HG02798 (cell line): ENCODE data around the gene LRFN5.
"Not testable (repeated sequence)": the region's sequence is repeated elsewhere in the genome, so short reads cannot be mapped to it uniquely, and the experiment has no call there.

Experiments
- ATAC-seq: cut with Tn5 transposase; IDR thresholded peaks from one replicate; pipeline ENCODE4 v1.9.1; 2021; ENCODE audit warnings: mild to moderate bottlenecking; ENCODE audit not compliant: unreplicated experiment, poor library complexity

The LRFN5 gene

DNA sequence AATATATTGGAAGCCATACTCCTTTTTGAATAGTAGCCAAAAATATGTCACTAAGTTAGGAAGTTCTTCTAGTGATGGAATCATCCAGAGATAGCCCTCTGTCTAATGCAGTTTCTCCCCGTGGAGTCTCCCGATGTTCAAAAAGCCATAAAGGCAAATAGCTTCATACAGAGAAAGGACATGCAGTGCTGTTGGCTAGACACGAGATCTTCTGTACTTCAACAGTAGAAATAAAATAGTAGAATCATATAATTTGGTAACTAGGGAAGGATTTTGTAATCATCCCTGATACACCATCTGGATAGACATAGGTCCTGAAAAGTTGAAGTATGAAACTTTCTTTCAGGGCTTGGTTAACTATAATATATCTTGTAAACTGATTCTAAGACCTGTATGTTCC, 27.6 kb downstream of the LRFN5 start:
- no peak for ATAC-seq

- no peak for ATAC-seq
Observed at GRCh38 chr14:41636492-41637392, 30.1 kb downstream of the LRFN5 start.

- ATAC-seq, result no peak
Observed at GRCh38 chr14:41641690-41642089, 35.0 kb downstream of the LRFN5 start.

GRCh38 chr14:41642367-41642766, 35.7 kb downstream of the LRFN5 start:
- ATAC-seq, result no peak

- ATAC-seq, result no peak
Observed at GRCh38 chr14:41642789-41643188, 36.1 kb downstream of the LRFN5 start.

DNA sequence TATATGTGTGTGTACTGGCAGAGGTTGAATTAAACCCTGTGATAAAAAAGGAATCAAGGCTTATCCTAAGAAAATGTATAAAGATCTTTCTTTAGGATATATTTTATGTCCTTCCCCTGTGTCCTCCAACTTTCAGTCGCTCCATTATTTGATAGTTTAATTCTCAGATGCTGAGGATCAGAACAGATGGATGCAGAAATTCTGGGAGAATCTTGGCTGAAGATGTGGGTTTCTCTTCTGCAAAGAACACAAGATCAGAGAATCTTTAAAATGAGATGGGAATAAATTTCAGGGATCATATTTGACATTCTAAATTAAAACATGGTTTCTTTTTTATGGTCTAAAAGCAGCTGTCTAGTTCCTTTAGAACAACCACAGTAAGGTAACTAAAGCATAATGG, 37.9 kb downstream of the LRFN5 start:
- no peak for ATAC-seq

DNA sequence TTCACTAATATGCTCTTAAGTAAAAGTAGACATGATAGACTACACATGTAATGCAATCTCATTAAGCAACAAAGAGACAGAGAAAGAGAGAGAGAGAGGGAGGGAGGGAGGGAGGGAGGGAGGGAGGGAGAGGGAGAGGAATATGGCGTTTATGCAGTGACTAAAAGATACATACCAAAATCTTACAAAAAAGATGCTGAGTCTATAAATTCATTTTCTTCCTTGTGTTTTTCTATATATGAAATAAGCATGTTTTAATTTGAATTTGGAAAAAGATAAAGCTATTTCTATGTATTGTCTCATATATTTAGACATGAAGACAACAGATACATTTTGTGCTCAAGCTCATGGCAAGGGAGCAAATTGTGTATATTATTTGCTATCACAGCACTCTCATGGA, 44.1 kb downstream of the LRFN5 start:
- no peak for ATAC-seq

- ATAC-seq, result no peak
Observed at GRCh38 chr14:41654196-41654595, 47.5 kb downstream of the LRFN5 start.

DNA sequence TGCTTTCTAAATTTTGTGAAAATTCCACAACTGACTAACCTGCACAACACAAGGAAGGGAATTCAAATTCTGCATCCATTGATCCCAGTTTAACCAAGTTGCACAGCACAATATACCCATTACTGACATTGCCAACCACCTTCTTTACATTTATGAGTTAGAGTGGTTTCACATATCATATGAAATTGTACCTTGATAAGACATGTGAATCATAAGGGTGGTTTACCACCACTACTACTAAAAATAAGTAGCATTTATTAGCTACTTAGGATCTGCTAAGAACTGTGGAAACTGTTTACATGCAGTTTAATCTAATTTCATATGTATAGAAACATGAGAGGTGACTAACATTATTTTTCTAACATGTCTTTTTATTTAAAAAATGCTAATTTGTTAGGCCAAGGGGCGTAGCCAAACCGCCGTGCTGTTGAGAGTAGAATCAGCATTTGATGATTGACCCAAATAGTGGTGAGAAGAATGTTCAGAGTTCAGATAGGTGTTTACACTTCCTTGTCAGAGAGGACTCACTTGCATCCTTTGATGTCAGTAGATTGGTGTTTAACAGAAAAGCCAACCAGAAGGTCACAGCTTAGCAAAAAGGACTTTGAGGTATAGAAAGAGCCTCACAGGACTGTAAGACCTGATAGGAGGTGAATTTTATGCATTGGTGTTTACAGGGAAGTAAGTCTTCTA, 56.2 kb downstream of the LRFN5 start:
- no peak for ATAC-seq

- ATAC-seq, result no peak
Observed at GRCh38 chr14:41663473-41663850, 56.8 kb downstream of the LRFN5 start.

DNA sequence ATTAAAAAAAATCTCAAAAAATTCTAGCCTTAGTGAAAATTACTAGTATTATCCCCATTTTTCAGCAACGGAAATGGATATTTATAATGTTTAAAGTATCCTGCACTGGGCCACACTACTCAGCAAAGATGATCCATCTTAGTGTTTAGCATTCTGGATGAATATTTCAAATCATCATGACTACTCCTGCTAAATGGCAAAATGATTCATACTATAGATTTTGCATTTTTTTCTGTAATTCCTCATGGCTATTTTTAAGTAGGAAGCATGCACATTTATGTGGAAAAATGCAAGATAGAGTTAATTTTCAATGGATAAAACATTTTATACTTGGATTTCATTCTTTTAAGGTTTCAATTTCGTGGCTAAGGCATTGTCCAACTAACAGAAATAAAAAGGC, 59.6 kb downstream of the LRFN5 start:
- ATAC-seq, result no peak

DNA sequence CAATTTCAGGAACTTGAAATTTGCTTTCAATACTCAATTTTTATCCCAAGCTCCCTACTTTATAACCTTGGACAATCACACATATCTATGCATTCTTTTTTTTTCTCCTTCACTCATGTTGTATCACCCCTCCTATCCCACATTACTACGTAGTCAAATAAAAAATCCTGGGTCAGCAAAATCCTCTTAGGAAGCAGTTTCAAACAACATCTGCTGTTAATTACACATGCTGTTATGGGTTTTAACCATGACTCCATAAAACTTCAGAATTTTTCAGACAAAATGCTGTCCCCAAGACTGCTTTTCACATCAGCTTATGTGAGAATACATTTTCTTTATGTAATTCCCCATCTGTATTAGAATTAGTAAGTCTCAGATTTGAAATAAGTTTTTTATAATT, 61.7 kb downstream of the LRFN5 start:
- no peak for ATAC-seq

DNA sequence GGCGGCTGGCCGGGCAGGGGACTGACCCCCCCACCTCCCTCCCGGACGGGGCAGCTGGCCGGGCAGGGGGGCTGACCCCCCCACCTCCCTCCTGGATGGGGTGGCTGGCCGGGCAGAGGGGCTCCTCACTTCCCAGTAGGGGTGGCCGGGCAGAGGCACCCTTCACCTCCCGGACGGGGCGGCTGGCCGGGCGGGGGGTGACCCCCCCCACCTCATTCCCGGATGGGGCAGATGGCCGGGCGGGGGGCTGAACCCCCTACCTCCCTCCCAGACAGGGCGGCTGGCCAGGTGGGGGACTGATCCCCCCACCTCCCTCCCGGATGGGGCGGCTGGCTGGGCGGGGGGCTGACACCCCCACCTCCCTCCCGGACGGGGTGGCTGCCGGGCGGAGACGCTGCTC, 66.9 kb downstream of the LRFN5 start:
- not testable (repeated sequence) for ATAC-seq

DNA sequence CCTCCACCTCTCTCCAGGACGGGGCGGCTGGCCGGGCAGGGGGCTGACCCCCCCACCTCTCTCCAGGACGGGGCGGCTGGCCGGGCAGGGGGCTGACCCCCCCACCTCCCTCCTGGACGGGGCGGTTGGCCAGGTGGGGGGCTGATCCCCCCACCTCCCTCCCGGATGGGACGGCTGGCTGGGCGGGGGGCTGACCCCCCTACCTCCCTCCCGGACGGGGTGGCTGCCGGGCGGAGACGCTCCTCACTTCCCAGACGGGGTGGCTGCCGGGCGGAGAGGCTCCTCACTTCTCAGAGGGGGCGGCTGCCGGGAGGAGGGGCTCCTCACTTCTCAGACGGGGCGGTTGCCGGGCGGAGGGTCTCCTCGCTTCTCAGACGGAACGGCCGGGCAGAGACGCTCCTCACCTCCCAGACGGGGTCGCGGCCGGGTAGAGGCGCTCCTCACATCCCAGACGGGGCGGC, 67.9 kb downstream of the LRFN5 start:
- ATAC-seq, result not testable (repeated sequence)

DNA sequence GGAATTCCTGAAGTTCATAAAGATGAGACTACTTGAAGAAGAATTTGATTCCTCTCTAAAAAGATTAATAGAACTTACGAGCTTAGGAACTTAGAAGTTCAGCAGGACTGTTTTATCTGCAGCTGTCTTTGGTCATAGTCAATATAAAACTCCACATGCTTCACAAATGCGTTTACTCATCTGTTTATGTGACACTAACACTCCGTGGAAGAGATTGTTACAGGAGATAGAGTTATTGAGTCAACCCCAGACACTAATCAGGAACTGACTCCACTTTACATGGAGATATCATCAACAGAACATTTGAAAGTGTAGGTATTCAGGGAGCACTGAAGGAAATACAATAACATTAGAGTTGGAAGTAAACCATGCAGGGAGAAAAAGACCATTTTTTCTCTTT, 92.8 kb downstream of the LRFN5 start:
- no peak for ATAC-seq

DNA sequence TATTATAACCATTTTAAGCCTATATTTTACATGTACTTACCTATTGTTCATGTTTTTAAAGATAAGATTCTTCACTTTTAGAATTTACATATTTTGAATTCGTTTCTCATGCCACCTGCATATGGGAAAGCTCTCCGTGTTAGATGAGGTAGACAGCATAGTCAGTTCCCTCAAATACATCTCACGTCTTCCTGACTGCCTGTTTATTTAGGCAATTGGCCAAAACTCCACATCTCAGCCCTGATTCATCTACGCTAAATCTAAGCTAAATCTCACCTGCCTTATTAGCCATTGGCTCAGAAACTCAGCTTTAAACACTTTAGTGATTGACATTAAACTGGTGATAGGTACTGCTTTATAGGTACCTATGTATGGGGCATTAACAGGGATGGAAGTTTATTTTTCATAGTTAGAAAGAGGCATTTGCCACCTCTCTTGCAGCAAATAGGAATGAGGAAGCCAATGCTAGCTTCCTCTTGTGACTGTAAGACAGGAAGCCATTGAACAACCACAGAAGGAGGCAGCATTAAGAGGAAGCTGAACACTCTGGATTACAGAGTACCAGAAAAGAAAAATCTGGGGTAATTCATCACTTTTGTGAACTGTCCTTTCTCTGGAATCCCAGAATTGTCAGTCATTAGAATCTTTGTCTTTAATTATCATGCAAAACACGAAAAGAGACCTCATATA, 111.9 kb downstream of the LRFN5 start:
- ATAC-seq, result no peak

DNA sequence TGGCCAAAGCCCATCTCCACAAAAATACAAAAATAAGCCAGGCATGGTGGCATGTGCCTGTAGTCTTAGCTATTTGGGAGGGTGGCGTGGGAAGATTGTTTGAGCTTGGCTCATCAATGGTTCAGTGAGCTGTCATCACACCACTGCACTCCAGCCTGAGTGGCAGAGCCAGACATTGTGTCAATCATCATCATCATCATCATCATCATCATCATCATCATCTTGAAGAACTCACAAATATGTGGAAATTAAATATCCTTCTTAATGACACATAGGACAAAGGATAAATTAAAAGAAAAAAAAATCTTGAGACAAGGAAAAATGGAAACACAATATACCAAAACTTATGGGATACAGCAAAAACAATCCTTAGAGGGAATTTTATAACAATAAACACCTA, 132.5 kb downstream of the LRFN5 start:
- ATAC-seq, result no peak

- no peak for ATAC-seq
Observed at GRCh38 chr14:41743140-41743539, 136.5 kb downstream of the LRFN5 start.

- ATAC-seq, result peak; percentile 78
Observed at GRCh38 chr14:41749429-41749828, 142.8 kb downstream of the LRFN5 start.

DNA sequence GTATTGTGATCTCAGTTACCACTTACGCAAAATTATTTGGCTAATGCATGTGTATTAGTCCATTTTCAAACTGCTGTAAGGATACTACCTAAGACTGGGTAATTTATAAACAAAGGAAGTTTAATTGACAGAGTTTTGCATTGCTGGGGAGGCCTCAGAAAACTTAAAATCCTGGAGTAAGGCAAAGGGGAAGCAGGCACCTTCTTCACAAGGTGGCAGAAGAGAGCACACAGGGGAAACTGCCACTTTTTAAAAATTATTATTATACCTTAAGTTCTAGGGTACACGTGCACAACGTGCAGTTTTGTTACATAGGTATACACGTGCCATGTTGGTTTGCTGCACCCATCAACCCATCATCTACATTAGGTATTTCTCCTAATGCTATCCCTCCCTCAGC, 143.9 kb downstream of the LRFN5 start:
- not testable (repeated sequence) for ATAC-seq

DNA sequence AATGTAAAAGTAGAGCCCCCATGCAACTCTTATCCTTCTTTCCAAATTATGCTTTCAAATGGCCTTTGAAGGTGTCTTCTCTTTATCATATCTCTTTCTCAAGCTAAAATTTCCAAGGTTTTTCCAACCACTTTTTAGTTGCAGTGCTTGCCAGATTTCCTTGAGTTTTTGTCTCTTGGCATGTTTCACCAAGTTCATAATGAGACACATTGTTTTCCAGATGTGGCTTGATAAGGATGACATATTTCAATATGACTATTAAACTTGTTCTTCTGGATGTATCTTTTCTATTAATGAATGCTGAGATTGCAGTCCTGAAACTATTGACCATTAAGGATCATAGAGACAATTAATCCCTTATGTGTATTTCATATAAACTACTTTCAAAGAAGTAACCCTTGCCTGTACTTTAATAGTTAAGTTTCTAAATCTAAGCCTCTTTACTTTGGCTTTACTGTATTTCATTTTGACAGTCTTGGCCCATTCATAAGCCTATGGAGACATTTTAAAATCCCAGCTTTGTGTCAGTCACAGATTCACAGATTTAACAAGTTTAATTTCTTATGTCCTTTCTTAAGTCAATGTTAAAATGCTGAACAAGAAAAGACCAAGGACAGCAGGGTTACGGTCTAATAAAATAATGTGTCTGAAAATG, 151.5 kb downstream of the LRFN5 start:
- no peak for ATAC-seq
